Esophagus mucosa (tissue), 1 donor: ENCODE measurements around the gene SPRR4. TPM values are rescaled to one million over a fixed set of nuclear protein-coding genes. Genes with fewer than 3 reads are reported as not detected.
"Not testable (repeated sequence)": the region's sequence is repeated elsewhere in the genome, so short reads cannot be mapped to it uniquely, and the experiment has no call there.

Source experiments
- ATAC-seq: fragments of 200-7000 bp; cut with Tn5 transposase; one replicate; pipeline ENCODE4 v1.9.1; 2020
- total RNA-seq: library from RNA; stranded (reverse); gene quantifications from one replicate; pipeline ENCODE4 v1.2.4, GENCODE V29; 2023
- donor health status: DM: yes; HTN: yes; CAD: no.

SPRR4 gene
- total RNA-seq, 1 donor from 2014 or later, result not detected

- ATAC-seq, result peak; percentile 93
Observed at GRCh38 chr1:152967201-152967600, 3.2 kb upstream of the SPRR4 start.

GRCh38 chr1:152968248-152968647 is 2.2 kb upstream of the SPRR4 start:
- no peak for ATAC-seq

- peak; percentile 56 for ATAC-seq
Observed at GRCh38 chr1:152969036-152969435, 1.4 kb upstream of the SPRR4 start.

GRCh38 chr1:152972196-152972886 is 1.9 kb downstream of the SPRR4 start:
- ATAC-seq, result peak; percentile 89

GRCh38 chr1:152976688-152977087 is 6.2 kb downstream of the SPRR4 start:
- no peak for ATAC-seq

GRCh38 chr1:152977614-152978013 is 7.2 kb downstream of the SPRR4 start:
- no peak for ATAC-seq

- ATAC-seq, result no peak
Observed at GRCh38 chr1:152980676-152981075, 10.2 kb downstream of the SPRR4 start.

GRCh38 chr1:152981146-152981871 is 10.9 kb downstream of the SPRR4 start:
- peak; percentile 60 for ATAC-seq

- no peak for ATAC-seq
Observed at GRCh38 chr1:152982076-152982475, 11.6 kb downstream of the SPRR4 start.

- peak; percentile 56 for ATAC-seq
Observed at GRCh38 chr1:152983234-152983633, 12.8 kb downstream of the SPRR4 start.

- ATAC-seq, result peak; percentile 78
Observed at GRCh38 chr1:152983743-152984142, 13.3 kb downstream of the SPRR4 start, which contains the start of gene SPRR1A. TSS of gene SPRR1A (plus strand) at chr1:152984081. CDS start at chr1:152985231, 1,150 bp downstream.

- ATAC-seq, result no peak
Observed at GRCh38 chr1:152986578-152986977, 16.1 kb downstream of the SPRR4 start.

- no peak for ATAC-seq
Observed at GRCh38 chr1:152993186-152993585, 22.7 kb downstream of the SPRR4 start.

- ATAC-seq, result no peak
Observed at GRCh38 chr1:152995842-152996241, 25.4 kb downstream of the SPRR4 start.

- ATAC-seq, result no peak
Observed at GRCh38 chr1:152996633-152997400, 26.4 kb downstream of the SPRR4 start.

- ATAC-seq, result no peak
Observed at GRCh38 chr1:152997901-152998300, 27.5 kb downstream of the SPRR4 start.

- ATAC-seq, result no peak
Observed at GRCh38 chr1:152998476-152998875, 28.0 kb downstream of the SPRR4 start.

- peak; percentile 71 for ATAC-seq
Observed at GRCh38 chr1:152999818-153000217, 29.4 kb downstream of the SPRR4 start.

GRCh38 chr1:153000294-153000693 is 29.8 kb downstream of the SPRR4 start:
- ATAC-seq, result peak; percentile 70

GRCh38 chr1:153001382-153001781 is 30.9 kb downstream of the SPRR4 start, which contains the start of gene SPRR3:
TSS of gene SPRR3 (plus strand) at chr1:153001749. CDS start at chr1:153003021, 1,272 bp downstream.
- peak; percentile 65 for ATAC-seq

GRCh38 chr1:153011235-153011758 is 40.8 kb downstream of the SPRR4 start:
- ATAC-seq, result not testable (repeated sequence)

- ATAC-seq, result not testable (repeated sequence)
Observed at GRCh38 chr1:153021829-153022228, 51.4 kb downstream of the SPRR4 start.
